ENCODE data around the gene OLFML3. TPM values are rescaled to one million over a fixed set of nuclear protein-coding genes. Genes with fewer than 3 reads are reported as not detected.

Gene OLFML3
- total RNA-seq, 4 donors from 2014 or later: 86.6 to 302 (median 122) TPM

GRCh38 chr1:114026797-114027196 is 47.5 kb downstream of the OLFML3 start:
- Histone ChIP-seq H3K36me3 (no peaks in the 10 kb centered on the region), H3K4me1 (no peaks in the 10 kb centered on the region), H3K9me3 (no peaks in the 10 kb centered on the region), H3K4me3 (no peak overlapping the region), H3K27ac (no peak overlapping the region), H3K27me3 (no peaks in the 10 kb centered on the region)
- no peak for DNase-seq
- intact Hi-C loops (cut with DNase I; ENCODE audit: low total_unique reads): no loop called here
- no peak for TF ChIP-seq POLR2A (IDR thresholded peaks at IDR 0.05)
- TF ChIP-seq CTCF (IDR thresholded peaks at IDR 0.05): no peak

Other genes with a start within 250 kb of the OLFML3 start
- gene PHTF1, start 220.0 kb upstream of the OLFML3 start, total RNA-seq: 10 to 100 TPM in 3 of 4 donors, 1 to 10 TPM in 1; 7.6 to 30.3 (median 17.0) TPM
- gene RSBN1, start 167.0 kb upstream of the OLFML3 start, total RNA-seq: 10 to 100 TPM; 33.5 to 56.4 (median 38.3) TPM
- 1 to 10 TPM in 3 of 4 donors, under 1 TPM in 1; 0.85 to 8.8 (median 2.1) TPM for gene PTPN22, start 107.8 kb upstream of the OLFML3 start, total RNA-seq
- 1 to 10 TPM in 2 of 4 donors, not detected in 2; 1.4 to 3.1 TPM for gene BCL2L15, start 91.9 kb upstream of the OLFML3 start, total RNA-seq
- 10 to 100 TPM in 3 of 4 donors, 1 to 10 TPM in 1; 2.8 to 47.8 (median 18.5) TPM for gene AP4B1, start 74.7 kb upstream of the OLFML3 start, total RNA-seq
- 1 to 10 TPM; 1.5 to 7.2 (median 3.9) TPM for gene DCLRE1B, start 74.1 kb upstream of the OLFML3 start, total RNA-seq
- gene HIPK1, start 50.1 kb upstream of the OLFML3 start, total RNA-seq: 10 to 100 TPM; 21.5 to 92.7 (median 39.7) TPM
- gene SYT6, start 174.4 kb downstream of the OLFML3 start, total RNA-seq: under 1 TPM in 2 of 4 donors, not detected in 2; 0.29 to 0.55 TPM

Data from uterus (tissue), 4 donors.